ENCODE data around the gene SYT1.

DNA sequence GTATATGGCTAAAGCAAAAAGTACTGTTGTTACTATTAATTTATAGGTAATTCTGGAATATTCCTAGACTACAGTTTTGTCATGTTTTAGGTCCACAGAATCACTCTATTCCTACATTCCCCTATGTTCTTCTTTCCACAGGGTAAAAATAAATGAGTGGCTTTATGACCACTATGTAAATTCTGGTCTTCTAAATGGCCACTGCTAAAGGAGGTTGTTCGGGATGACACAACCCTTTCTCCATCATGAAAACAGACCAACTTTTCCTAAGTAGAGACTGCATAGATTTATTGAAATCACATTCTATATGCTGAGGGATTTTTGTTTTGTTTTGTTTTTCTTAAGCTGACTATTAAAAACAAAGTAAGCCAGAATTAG lies 88.0 kb downstream of the SYT1 start:
- no peak for TF ChIP-seq RAD21 (IDR thresholded peaks at IDR 0.05 in 1 of 2, conservative IDR thresholded peaks at IDR 0.05 in 1 of 2; ENCODE audit: low read depth in 2 of 2, low read length in 2 of 2)
- TF ChIP-seq MAFK (IDR thresholded peaks at IDR 0.05; ENCODE audit: low read depth, low read length) = no peak

All from H1 (cell line).